Common myeloid progenitor, CD34-positive (primary cell): ENCODE data around the gene BBLN.

Source experiments
- CTCF ChIA-PET: fragments of 350-600 bp; sonication (Branson Sonifier 250); formaldehyde crosslinking; loops from one replicate; lab custom pipeline; 2021; ENCODE audit warnings: antibody characterized with exemption; lab: Charles Lee
- POLR2A ChIA-PET: fragments of 350-600 bp; sonication (Branson Sonifier 250); formaldehyde crosslinking; loops from one replicate; lab custom pipeline; 2021; ENCODE audit warnings: antibody characterized with exemption; lab: Charles Lee
- DNase-seq, 3 donors: peaks; one replicate each; pipeline versions ENCODE4 v3.0.0 to v3.0.0-alpha.2; 2013
- H3K27ac ChIP-seq, 2 experiments: 1 replicate in 1 of 2; 2 replicates in 1 of 2; pipeline ENCODE4 v1.7.0; 2013; ENCODE audit warnings: inconsistent platforms in 2 of 2, low read length in 2 of 2, mild to moderate bottlenecking in 2 of 2, low read depth in 1 of 2, moderate library complexity in 1 of 2; ENCODE audit not compliant: severe bottlenecking in 2 of 2, insufficient read depth in 1 of 2, poor library complexity in 1 of 2
- H3K27me3 ChIP-seq, 5 experiments: replicated peaks in 2 of 5; 1 replicate in 3 of 5; 2 replicates in 2 of 5; pipeline versions ENCODE4 v1.6.1 to v1.7.0; 2013; ENCODE audit warnings: low read length in 4 of 5, mild to moderate bottlenecking in 2 of 5, moderate library complexity in 2 of 5, inconsistent platforms in 1 of 5; ENCODE audit not compliant: insufficient read depth in 5 of 5, control insufficient read depth in 4 of 5
- H3K36me3 ChIP-seq, 4 experiments: 1 replicate in 2 of 4; 2 replicates in 2 of 4; pipeline versions ENCODE4 v1.6.1 to v1.7.0; 2013; ENCODE audit warnings: low read length in 3 of 4, control low read depth in 1 of 4, mild to moderate bottlenecking in 1 of 4; ENCODE audit not compliant: control insufficient read depth in 4 of 4, insufficient read depth in 4 of 4
- H3K4me1 ChIP-seq, 4 experiments: 1 replicate in 3 of 4; 2 replicates in 1 of 4; pipeline versions ENCODE4 v1.6.1 to v1.7.1; 2013; ENCODE audit warnings: low read length in 3 of 4, mild to moderate bottlenecking in 3 of 4, control low read depth in 1 of 4, inconsistent platforms in 1 of 4, moderate library complexity in 1 of 4; ENCODE audit not compliant: control insufficient read depth in 4 of 4, insufficient read depth in 4 of 4; ENCODE audit errors: control extremely low read depth in 1 of 4
- H3K4me3 ChIP-seq, 7 experiments: 1 replicate in 4 of 7; 2 replicates in 3 of 7; pipeline versions ENCODE4 v1.5.1 to v1.7.0; 2013; ENCODE audit warnings: mild to moderate bottlenecking in 7 of 7, low read length in 6 of 7, moderate library complexity in 6 of 7, inconsistent platforms in 2 of 7, low read depth in 2 of 7, control low read depth in 1 of 7; ENCODE audit not compliant: insufficient read depth in 4 of 7, control insufficient read depth in 1 of 7; ENCODE audit errors: extremely low read depth in 1 of 7
- H3K9me3 ChIP-seq, 5 experiments: 1 replicate in 4 of 5; 2 replicates in 1 of 5; pipeline versions ENCODE4 v1.6.1 to v1.7.1; 2013; ENCODE audit warnings: low read length in 4 of 5, mild to moderate bottlenecking in 2 of 5, inconsistent platforms in 1 of 5, low read depth in 1 of 5, moderate library complexity in 1 of 5; ENCODE audit not compliant: control insufficient read depth in 4 of 5, insufficient read depth in 2 of 5; ENCODE audit errors: control extremely low read depth in 1 of 5
- WGBS: methylation state at CpG from one replicate; pipeline ENCODE4 v1.1.5; 2013; ENCODE audit not compliant: insufficient coverage; 5-methylcytosine and 5-hydroxymethylcytosine counted together

Gene BBLN

GRCh38 chr9:128153947-128154695, 5.9 kb upstream of the BBLN start:
- ChIA-PET POLR2A (no interaction called here), CTCF (no interaction called here)
- no peak for DNase-seq
- H3K27me3 ChIP-seq = no peaks in the 10 kb centered on the region
- H3K4me3 ChIP-seq = no peak overlapping the region
- WGBS = 94% methylated on average over 10 of the region's 13 CpGs
- H3K36me3 ChIP-seq = no peaks in the 10 kb centered on the region
- H3K27ac ChIP-seq = no peak overlapping the region
- no peaks in the 10 kb centered on the region for H3K9me3 ChIP-seq
- H3K4me1 ChIP-seq = peaks cover 0 to 23% (median 17%) of the 10 kb centered on the region in 4 experiments

GRCh38 chr9:128155736-128156500, 4.1 kb upstream of the BBLN start:
- H3K27me3 ChIP-seq = no peaks in the 10 kb centered on the region
- 95% methylated on average over 4 of the region's 7 CpGs for WGBS
- no peaks in the 10 kb centered on the region for H3K9me3 ChIP-seq
- ChIA-PET POLR2A (no interaction called here), CTCF (interaction anchor here (1.4 kb wide), 1 partner anchor 10 kb away, joined by 3 read pairs; no protein-coding TSS in a partner anchor)
- H3K4me3 ChIP-seq = no peak overlapping the region
- peaks cover 2 to 18% (median 17%) of the 10 kb centered on the region in 4 experiments for H3K4me1 ChIP-seq
- no peaks in the 10 kb centered on the region for H3K36me3 ChIP-seq
- no peak overlapping the region for H3K27ac ChIP-seq
- DNase-seq = no peak

DNA sequence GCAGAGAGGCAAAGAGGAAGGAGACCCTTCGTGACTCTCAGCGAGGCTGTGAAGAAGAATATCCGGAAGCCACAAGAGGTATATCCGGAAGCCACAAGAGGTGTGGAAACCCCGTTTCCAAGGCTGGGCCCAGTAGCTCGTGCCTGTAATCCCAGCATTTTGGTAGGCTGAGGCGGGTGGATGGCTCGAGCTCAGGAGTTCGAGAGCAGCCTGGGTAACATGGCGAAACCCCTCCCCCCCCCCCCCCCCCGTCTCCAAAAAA, 612 bp upstream of the BBLN start:
- H3K27me3 ChIP-seq = no peaks in the 10 kb centered on the region
- H3K27ac ChIP-seq = peak overlapping the region in 1 of 2 experiments; percentile 83
- CTCF ChIA-PET = interaction anchor here (0.7 to 1.9 kb wide), 4 partner anchors 28 to 1063 kb away, joined by 3 to 5 read pairs (median 4); no protein-coding TSS in a partner anchor
- no peaks in the 10 kb centered on the region for H3K9me3 ChIP-seq
- H3K4me3 ChIP-seq = peak overlapping the region; percentile 59 to 85 (median 67)
- peaks cover 6 to 19% (median 19%) of the 10 kb centered on the region in 4 experiments for H3K4me1 ChIP-seq
- peak; percentile 42 to 83 (median 79) for DNase-seq
- H3K36me3 ChIP-seq = peaks cover 7 to 27% (median 22%) of the 10 kb centered on the region in 4 experiments
- POLR2A ChIA-PET = interaction anchor here (1.1 kb wide), 1 partner anchor 16 kb away, joined by 3 read pairs; no protein-coding TSS in a partner anchor
- 22% methylated on average over 10 of the region's 11 CpGs for WGBS

- POLR2A ChIA-PET = no interaction called here
- Histone ChIP-seq H3K36me3 (peaks cover 7 to 31% (median 25%) of the 10 kb centered on the region in 4 experiments), H3K27ac (peak overlapping the region; percentile 50 to 87), H3K27me3 (no peaks in the 10 kb centered on the region), H3K9me3 (no peaks in the 10 kb centered on the region), H3K4me1 (peaks cover 6 to 19% (median 19%) of the 10 kb centered on the region in 4 experiments), H3K4me3 (peak overlapping the region; percentile 77 to 96 (median 85))
- DNase-seq = peak in 2 of 3 donors; percentile 47 to 49
- CTCF ChIA-PET = interaction anchor here (1.1 to 1.9 kb wide), 5 partner anchors 10 to 45 kb away, joined by 3 to 5 read pairs (median 3); partner anchors contain the start of gene CIZ1
- WGBS = under 1% methylated on average over 17 of the region's 23 CpGs
Observed at GRCh38 chr9:128160603-128160987, 530 bp downstream of the BBLN start.

- H3K36me3 ChIP-seq = peaks cover 7 to 38% (median 31%) of the 10 kb centered on the region in 4 experiments
- H3K4me1 ChIP-seq = peaks cover 6 to 19% (median 19%) of the 10 kb centered on the region in 4 experiments
- POLR2A ChIA-PET = no interaction called here
- H3K27me3 ChIP-seq = no peaks in the 10 kb centered on the region
- 94% methylated on average over 6 of the region's 13 CpGs for WGBS
- DNase-seq = no peak
- H3K9me3 ChIP-seq = no peaks in the 10 kb centered on the region
- H3K27ac ChIP-seq = no peak overlapping the region
- H3K4me3 ChIP-seq = peak overlapping the region in 5 of 7 experiments; percentile 81 to 96 (median 87)
- CTCF ChIA-PET = interaction anchor here (1.1 to 1.9 kb wide), 6 partner anchors 9 to 45 kb away, joined by 3 to 5 read pairs (median 3); partner anchors contain the start of gene CIZ1
Observed at GRCh38 chr9:128161215-128161902, 1.3 kb downstream of the BBLN start.

DNA sequence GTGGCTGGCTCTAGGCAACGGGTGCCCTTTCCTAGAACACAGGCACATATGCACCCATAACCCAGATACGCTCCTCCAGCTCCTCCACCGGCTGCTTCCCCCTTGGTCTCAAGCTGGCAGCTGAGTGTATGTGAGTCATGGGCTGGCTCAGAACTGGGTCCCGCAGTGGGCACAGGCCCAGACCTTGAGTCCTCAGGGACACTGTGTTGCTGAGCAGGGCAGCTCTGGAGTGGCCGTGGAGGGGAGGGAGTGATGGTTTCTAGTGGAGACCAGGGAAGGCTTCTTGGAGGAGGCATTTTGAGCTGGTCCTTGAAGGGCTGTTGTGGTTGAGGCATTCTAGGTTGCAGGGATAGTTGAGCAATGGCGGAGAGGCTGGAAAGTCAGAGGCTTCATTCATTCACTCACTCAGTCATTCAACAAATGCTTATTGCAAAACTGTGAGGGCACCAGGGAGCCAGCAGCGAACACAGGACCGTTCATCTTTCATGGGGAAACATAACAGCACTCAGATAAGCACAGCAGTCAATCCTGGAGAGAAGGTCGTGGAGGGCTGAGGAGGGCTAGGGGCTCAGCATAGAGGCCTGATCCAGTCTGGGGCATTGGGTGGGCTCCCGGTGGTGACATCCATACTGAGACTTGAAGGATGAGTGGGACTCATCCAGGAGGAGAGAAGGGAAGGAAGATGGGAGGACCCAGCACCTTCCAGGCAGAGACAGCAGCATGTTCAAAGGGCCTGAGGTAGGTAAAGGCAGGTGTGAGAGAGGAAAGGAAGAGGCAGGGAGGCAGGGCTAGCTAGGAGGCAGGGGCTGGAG, 2.4 kb downstream of the BBLN start:
- Histone ChIP-seq H3K27me3 (no peaks in the 10 kb centered on the region), H3K4me3 (no peak overlapping the region), H3K4me1 (peaks cover 6 to 19% (median 19%) of the 10 kb centered on the region in 4 experiments), H3K9me3 (no peaks in the 10 kb centered on the region), H3K27ac (no peak overlapping the region), H3K36me3 (peaks cover 9 to 48% (median 38%) of the 10 kb centered on the region in 4 experiments)
- ChIA-PET CTCF (interaction anchor here (1.5 to 1.9 kb wide), 2 partner anchors 25 to 28 kb away, joined by 5 read pairs; partner anchors contain the start of gene CIZ1), POLR2A (no interaction called here)
- WGBS = 96% methylated on average over 10 of the region's 10 CpGs
- no peak for DNase-seq
